Measurements from ENCODE around the gene ITGB1BP2. TPM values are rescaled to one million over a fixed set of nuclear protein-coding genes. Genes with fewer than 3 reads are reported as not detected.
"Not testable (repeated sequence)": the region's sequence is repeated elsewhere in the genome, so short reads cannot be mapped to it uniquely, and the experiment has no call there.

Gene ITGB1BP2
- polyA plus RNA-seq (2012; ENCODE audit: insufficient read depth, insufficient read length), result 3.2 TPM

DNA sequence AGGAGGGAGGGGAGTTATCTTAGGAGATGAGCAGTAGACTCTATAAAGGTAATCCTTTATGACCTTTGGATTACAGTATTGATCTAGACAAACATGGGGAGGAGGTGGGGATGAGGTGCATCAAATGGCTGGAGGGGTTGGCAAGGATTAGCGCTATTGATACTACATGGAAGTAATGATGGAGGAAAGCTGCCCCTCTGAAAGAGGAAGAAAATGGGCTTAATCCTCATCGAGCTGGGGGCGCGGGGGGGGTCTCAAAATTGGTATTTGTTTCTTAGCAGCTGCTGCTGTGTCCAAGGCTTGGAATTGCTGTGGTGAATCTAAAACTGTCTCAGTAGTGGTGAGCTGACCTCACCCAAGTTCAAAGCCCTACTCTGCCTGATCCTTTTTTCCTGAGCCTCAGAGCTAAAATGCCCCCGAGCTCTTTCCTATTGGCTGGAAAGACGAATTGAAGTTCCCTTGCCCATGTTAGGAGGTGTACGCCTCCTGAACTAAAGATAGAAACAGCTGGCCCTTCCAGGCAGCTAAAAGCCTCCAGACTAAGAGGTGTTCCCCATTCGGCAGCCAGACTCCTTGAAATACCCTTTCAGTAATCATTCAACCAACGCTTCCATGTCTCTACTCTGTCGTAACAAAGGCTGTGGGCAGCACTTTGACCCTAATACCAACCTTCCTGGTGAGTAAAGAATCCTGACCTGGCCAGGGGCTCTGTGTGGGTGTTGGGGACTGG, at the start of gene ITGB1BP2:
ITGB1BP2 (plus strand) TSS at position 556 of the 730 bp plus-strand sequence; CDS start at position 613, 57 bp downstream.
- no peak within 1 kb of the TSS for H3K4me3 ChIP-seq (ENCODE audit: low read length)
- no peak for DNase-seq (ENCODE audit: low read depth, low spot score)

DNA sequence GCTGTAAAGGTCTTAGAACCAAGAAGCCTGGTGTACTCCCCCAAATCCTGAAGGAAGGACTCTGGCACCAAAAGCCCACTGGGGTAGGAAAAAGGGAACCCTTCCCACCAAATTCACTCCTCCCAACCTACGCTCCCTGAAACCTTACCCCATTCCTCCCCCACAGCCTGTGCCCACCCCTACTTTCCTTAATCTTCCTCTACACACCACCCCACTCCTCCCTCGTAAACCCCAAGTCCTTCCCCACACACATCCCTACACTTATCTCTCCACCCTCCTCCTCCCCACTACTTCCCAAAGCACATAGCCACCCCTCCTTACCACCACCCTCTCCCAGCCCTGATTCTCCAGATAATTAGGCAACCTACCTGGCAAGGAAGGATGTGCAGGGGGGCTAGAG, 49.3 kb upstream of the ITGB1BP2 start:
- DNase-seq (ENCODE audit: low read depth, low spot score), result no peak

GRCh38 chrX:71253253-71254091, 48.1 kb upstream of the ITGB1BP2 start:
- peak overlapping the region; percentile 77 for H3K4me3 ChIP-seq (ENCODE audit: low read length)
- no peak for DNase-seq (ENCODE audit: low read depth, low spot score)

More for the DNA sequence above, 49.3 kb upstream of the ITGB1BP2 start:
- no peak overlapping the region for H3K4me3 ChIP-seq (ENCODE audit: low read length)

DNA sequence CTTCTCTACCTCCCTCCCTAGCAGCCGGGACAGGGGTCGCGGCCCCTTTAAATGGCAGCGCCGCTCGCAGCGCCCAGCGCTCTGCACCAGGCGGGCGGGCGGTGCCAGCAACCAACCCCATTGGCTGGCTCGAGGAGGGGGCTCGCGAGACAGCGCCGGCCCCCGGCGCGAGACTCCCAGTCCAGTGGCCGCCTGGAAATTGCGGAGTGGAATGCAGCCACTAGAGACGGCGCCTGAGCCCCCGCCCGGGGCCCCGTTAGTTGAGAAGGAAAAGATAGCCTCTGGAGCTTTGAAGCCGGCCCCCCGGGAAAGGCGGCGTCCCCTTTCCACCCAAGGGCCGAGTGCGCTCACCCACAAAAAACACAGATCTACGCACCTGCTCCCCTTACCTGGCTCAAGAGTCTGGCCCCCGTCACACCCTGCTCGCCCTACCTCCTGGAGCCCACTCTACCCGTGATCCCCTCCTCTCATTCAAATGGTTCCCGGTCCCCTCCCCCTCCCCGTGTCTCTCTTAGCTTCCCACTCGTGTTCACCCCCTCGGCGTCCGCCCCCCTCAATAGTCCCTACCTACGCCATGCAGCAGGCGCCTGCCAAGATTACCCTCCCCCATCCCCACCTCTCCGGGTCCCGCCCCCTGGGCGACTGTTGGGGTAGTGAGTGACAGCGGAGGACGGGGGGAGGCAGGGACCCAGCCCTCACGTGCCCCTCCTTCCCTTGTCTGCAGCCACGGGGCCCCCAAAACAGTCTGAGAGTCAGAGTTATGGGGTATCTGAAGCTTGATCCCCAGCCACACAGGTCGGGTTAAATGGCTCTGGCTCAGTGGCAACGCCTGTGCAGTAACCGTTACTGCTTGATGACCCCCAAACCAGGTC, 47.2 kb upstream of the ITGB1BP2 start, which contains the start of gene ZMYM3:
ZMYM3 (minus strand) TSS at position 49 of the 872 bp plus-strand sequence. CDS start 885 bp downstream, outside the sequence.
- peak; percentile 75 for DNase-seq (ENCODE audit: low read depth, low spot score)
- peak within 1 kb of the TSS; percentile 77 for H3K4me3 ChIP-seq (ENCODE audit: low read length)

- DNase-seq (ENCODE audit: low read depth, low spot score), result no peak
- H3K4me3 ChIP-seq (ENCODE audit: low read length), result no peak overlapping the region
These were observed 45.5 kb upstream of the ITGB1BP2 start for GRCh38 chrX:71256051-71256450.

- no peak overlapping the region for H3K4me3 ChIP-seq (ENCODE audit: low read length)
- DNase-seq (ENCODE audit: low read depth, low spot score), result no peak
These were observed 44.7 kb upstream of the ITGB1BP2 start for GRCh38 chrX:71256856-71257255.

DNA sequence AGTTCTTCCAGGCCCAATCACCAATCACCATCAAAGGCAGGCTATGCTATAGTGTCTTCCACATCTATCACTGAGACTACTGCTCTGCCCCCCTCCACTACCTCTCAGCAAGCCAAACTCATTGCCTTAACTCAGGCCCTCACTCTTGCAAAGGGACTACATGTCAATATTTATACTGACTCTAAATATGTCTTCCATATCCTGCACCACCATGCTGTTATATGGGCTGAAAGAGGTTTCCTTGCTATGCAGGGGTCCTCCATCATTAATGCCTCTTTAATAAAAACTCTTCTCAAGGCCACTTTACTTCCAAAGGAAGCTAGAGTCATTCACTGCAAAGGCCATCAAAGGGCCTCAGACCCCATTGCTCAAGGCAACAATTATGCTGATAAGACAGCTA, 32.9 kb upstream of the ITGB1BP2 start:
- H3K4me3 ChIP-seq (ENCODE audit: low read length); DNase-seq (ENCODE audit: low read depth, low spot score): not testable (repeated sequence)

DNA sequence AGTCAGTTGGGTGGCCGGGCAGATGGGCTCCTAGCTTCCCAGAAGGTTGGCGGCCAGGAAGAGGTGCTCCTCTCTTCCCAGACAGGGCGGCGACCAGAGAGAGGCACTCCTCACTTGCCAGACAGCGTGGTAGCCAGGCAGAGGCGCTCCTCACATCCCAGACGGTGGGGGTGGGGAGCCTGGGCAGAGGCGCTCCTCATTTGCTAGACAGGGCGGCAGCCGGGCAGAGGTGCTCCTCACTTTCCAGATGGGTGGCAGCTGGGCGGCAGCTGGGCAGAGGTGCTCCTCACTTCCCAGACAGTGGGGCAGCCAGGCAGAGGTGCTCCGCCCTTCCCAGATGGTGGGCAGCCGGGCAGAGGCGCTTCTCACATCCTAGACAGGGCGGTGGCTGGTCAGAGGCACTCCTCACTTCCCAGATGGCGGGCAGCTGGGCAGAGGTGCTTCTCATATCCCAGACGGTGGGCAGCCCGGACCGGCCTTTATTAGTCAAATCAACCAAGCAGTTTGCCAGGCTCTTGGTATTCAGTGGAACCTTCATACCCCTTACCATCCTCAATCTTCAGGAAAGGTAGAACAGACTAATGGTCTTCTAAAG, 31.7 kb upstream of the ITGB1BP2 start:
- no peak for DNase-seq (ENCODE audit: low read depth, low spot score)
- H3K4me3 ChIP-seq (ENCODE audit: low read length), result no peak overlapping the region

- DNase-seq (ENCODE audit: low read depth, low spot score); H3K4me3 ChIP-seq (ENCODE audit: low read length): not testable (repeated sequence)
These were observed 29.2 kb upstream of the ITGB1BP2 start for GRCh38 chrX:71272313-71272712.

- not testable (repeated sequence) for H3K4me3 ChIP-seq (ENCODE audit: low read length)
These were observed 20.2 kb upstream of the ITGB1BP2 start for GRCh38 chrX:71281300-71281699.

DNA sequence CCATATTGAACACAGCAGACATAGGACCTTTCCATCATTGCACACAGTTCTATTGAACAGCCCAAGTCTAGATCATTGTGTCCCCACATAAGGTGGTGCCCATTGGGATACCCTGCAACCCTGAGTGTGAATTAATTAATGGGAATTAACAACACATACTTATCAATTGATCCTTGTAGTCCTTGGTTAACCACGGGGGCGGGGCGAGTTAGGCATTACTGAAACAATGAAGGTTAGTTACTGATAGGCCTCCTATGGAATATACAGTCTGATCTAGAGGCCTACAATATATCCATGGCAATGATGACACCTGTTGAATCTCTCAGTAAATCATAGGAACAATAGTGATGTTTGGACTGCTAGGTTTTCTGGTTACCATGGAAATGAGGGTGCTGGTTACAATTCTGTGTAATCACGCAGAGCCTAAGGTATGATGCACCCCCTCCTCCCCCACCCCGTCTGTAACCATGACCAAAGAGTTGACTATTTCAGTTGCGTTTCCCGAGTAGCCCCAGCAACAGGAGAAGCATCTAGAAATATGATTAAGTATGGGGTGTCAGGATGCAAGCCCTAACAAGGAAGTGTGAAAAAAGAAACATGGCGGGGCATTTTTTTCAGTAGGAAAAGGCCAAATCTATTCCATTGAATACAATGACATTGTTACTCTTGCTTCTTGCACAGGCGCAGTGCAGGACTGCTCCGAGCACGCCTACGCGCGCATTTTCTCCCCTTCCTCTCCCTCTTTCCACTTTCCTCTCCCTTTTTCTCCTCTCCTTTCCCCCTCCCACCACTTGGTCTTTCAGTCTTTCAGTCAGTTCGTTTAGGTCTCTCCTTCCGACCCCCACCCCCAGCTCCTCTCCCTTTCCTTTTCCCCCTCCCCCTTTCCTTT, 18.8 kb upstream of the ITGB1BP2 start:
- peak overlapping the region; percentile 54 for H3K4me3 ChIP-seq (ENCODE audit: low read length)
- DNase-seq (ENCODE audit: low read depth, low spot score), result no peak

More at GRCh38 chrX:71281300-71281699, 20.2 kb upstream of the ITGB1BP2 start:
- not testable (repeated sequence) for DNase-seq (ENCODE audit: low read depth, low spot score)

DNA sequence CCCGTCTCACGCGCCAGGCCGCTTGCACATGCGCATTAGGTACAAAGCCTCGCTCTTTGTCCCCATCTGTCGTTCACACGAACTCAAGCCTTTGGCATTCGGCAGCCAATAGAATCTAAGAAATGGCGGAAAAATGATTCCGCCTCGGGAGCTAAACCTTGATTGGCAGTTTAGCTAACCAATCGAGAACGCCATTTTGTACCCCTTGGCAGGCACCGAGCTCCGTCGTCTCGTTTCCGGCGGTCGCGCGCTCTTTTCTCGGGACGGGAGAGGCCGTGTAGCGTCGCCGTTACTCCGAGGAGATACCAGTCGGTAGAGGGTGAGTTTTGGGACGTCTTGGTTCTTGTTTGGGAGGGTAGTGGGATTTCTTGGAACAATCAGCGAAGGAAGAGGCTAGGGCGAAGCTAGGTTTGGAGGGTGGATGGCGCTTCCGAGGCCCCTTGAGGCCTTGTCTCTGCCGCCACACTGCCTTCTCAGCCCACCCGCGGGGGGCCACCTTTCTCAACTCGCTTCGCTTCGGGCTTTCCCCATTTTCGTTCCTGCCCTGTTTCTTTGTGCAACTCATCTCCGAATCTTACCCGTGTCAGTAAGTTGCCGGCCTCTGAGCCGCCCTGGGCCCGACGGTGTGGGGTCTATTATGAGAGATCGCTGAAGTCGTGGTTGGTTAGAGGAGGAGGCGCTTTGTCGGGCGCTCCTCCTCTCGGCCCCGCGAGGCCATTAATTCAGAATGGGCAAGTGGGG, 18.0 kb upstream of the ITGB1BP2 start, which contains the start of gene NONO:
NONO (plus strand) TSS at position 233 of the 741 bp plus-strand sequence. CDS start 7,003 bp downstream, outside the sequence.
- H3K4me3 ChIP-seq (ENCODE audit: low read length), result peak within 1 kb of the TSS; percentile 59
- peak; percentile 99 for DNase-seq (ENCODE audit: low read depth, low spot score)

DNA sequence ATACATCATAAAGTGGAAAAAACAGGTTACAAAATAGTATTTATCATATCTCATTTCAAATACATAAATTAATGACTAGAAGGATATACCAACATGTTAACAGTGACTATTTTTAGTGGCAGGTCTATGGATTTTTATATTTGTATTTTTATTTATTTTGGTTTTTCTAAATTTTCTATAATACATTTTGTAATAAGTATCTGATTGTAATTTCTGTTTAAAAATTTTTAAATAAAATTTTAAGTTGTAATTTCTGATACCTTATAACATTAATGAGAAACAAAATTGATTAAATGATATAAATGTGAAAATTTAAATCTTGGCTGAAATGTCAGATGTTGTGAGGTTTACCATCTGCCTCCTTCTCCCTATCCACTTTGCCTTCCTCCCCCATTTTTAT, 15.6 kb upstream of the ITGB1BP2 start:
- no peak overlapping the region for H3K4me3 ChIP-seq (ENCODE audit: low read length)
- no peak for DNase-seq (ENCODE audit: low read depth, low spot score)

GRCh38 chrX:71291381-71291780, 10.2 kb upstream of the ITGB1BP2 start:
- H3K4me3 ChIP-seq (ENCODE audit: low read length), result no peak overlapping the region
- DNase-seq (ENCODE audit: low read depth, low spot score), result no peak

DNA sequence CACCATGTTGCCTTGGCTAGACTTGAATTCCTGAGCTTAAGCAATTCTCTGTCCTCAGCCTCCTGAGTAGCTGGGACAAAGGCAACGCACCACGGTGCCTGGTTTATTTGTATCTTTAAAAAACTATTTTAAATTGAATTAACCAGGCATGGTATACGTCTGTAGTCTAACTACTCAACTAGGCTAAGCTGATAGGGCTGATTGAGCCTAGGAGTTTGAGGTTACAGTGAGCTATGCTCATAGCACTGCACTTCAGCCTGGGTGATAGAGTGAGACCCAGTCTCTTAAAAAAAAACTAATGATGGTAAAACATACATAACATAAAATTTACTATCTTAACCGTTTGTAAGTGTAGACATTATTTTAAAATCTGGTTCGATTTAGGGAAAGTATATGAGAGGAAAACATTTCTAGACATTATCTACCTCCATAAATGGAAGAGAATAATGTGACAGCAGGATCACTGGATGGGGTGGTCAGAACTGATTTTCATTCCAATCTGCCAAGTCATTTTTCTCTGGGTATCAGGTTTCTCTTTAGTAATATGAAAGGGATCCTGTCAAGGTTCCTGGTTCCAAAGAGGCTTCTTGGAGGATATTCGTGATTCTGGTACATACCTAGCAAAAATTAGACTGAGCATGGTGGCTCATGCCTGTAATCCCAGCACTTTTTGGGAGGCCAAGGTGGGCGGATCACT, 8.7 kb upstream of the ITGB1BP2 start:
- no peak for DNase-seq (ENCODE audit: low read depth, low spot score)
- no peak overlapping the region for H3K4me3 ChIP-seq (ENCODE audit: low read length)

GRCh38 chrX:71296806-71297205, 4.7 kb upstream of the ITGB1BP2 start:
- H3K4me3 ChIP-seq (ENCODE audit: low read length), result no peak overlapping the region
- DNase-seq (ENCODE audit: low read depth, low spot score), result no peak
